Natural killer cell (primary cell): ENCODE results near the gene MBLAC1. TPM values are rescaled to one million over a fixed set of nuclear protein-coding genes. Genes with fewer than 3 reads are reported as not detected.

ENCODE experiments used
- ATAC-seq, 3 donors: fragments of 150-1000 bp in 2 of 3; fragments of 200-7000 bp in 1 of 3; cut with Tn5 transposase; 1 replicate in 1 of 3; 2 replicates in 2 of 3; pipeline ENCODE4 v1.10.0; 2021; ENCODE audit warnings: mild to moderate bottlenecking in 2 of 3, moderate library complexity in 2 of 3
- DNase-seq, 2 donors: peaks; one replicate each; pipeline versions ENCODE4 v3.0.0 to v3.0.0-alpha.2; 2013 to 2021; ENCODE audit warnings: mixed read lengths in 1 of 2
- H3K27ac ChIP-seq: one replicate; pipeline ENCODE4 v1.5.1; 2013; ENCODE audit warnings: mild to moderate bottlenecking, low read length
- H3K27me3 ChIP-seq: one replicate; pipeline ENCODE4 v1.6.1; 2013; ENCODE audit warnings: low read length; ENCODE audit not compliant: control insufficient read depth, insufficient read depth
- H3K36me3 ChIP-seq: one replicate; pipeline ENCODE4 v1.6.1; 2013; ENCODE audit warnings: low read length; ENCODE audit not compliant: control insufficient read depth, insufficient read depth
- H3K4me1 ChIP-seq: one replicate; pipeline ENCODE4 v1.6.1; 2013; ENCODE audit warnings: low read length; ENCODE audit not compliant: control insufficient read depth, insufficient read depth
- H3K4me3 ChIP-seq: one replicate; pipeline ENCODE4 v1.5.1; 2013; ENCODE audit warnings: low read length
- H3K9me3 ChIP-seq: one replicate; pipeline ENCODE4 v1.6.1; 2013; ENCODE audit warnings: low read length; ENCODE audit not compliant: control insufficient read depth, insufficient read depth
- H3K27ac Mint-ChIP-seq, 2 donors: one replicate each; pipeline ENCODE4 v1.8.0; 2022; ENCODE audit warnings: mild to moderate bottlenecking in 2 of 2, mixed read lengths in 2 of 2, moderate library complexity in 1 of 2
- H3K27me3 Mint-ChIP-seq, 2 donors: one replicate each; pipeline ENCODE4 v1.8.0; 2022; ENCODE audit warnings: low read depth in 2 of 2, mixed read lengths in 2 of 2
- H3K36me3 Mint-ChIP-seq: one replicate; pipeline ENCODE4 v1.8.0; 2022; ENCODE audit warnings: mixed read lengths
- H3K4me1 Mint-ChIP-seq, 2 donors: one replicate each; pipeline ENCODE4 v1.8.0; 2022; ENCODE audit warnings: mixed read lengths in 2 of 2
- H3K4me3 Mint-ChIP-seq: one replicate; pipeline ENCODE4 v1.8.0; 2022; ENCODE audit warnings: mild to moderate bottlenecking, moderate library complexity, mixed read lengths
- H3K9me3 Mint-ChIP-seq, 2 donors: one replicate each; pipeline ENCODE4 v1.8.0; 2022; ENCODE audit warnings: mixed read lengths in 2 of 2
- WGBS: methylation state at CpG from one replicate; pipeline ENCODE4 v1.1.7; 2013; ENCODE audit warnings: missing lambda C conversion rate; ENCODE audit not compliant: insufficient coverage; 5-methylcytosine and 5-hydroxymethylcytosine counted together
- intact Hi-C: fragments of 100-400 bp; cut with micrococcal nuclease; formaldehyde crosslinking; loops from one replicate; pipeline ENCODE4 v1.14.2; 2022
- total RNA-seq, 4 donors: library from RNA; stranded (reverse); fragments of 120-200 nt in 1 of 4; gene quantifications; one replicate each; pipeline versions ENCODE4 v1.2.3 to v1.2.4, GENCODE V29; 2013 to 2022
- TF ChIP-seq, protein P1 (sequence below): fragments of 200-600 bp; IDR thresholded peaks from one replicate; pipeline ENCODE4 v1.8.0; 2022; ENCODE audit warnings: antibody characterized with exemption

The MBLAC1 gene, protein sequence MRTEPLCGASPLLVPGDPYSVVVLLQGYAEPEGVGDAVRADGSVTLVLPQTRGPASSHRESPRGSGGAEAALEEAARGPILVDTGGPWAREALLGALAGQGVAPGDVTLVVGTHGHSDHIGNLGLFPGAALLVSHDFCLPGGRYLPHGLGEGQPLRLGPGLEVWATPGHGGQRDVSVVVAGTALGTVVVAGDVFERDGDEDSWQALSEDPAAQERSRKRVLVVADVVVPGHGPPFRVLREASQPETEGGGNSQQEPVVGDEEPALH
- total RNA-seq = 1 to 10 TPM; 2.8 to 4.3 (median 4.1) TPM
- 2.3 TPM for total RNA-seq (2013)

DNA sequence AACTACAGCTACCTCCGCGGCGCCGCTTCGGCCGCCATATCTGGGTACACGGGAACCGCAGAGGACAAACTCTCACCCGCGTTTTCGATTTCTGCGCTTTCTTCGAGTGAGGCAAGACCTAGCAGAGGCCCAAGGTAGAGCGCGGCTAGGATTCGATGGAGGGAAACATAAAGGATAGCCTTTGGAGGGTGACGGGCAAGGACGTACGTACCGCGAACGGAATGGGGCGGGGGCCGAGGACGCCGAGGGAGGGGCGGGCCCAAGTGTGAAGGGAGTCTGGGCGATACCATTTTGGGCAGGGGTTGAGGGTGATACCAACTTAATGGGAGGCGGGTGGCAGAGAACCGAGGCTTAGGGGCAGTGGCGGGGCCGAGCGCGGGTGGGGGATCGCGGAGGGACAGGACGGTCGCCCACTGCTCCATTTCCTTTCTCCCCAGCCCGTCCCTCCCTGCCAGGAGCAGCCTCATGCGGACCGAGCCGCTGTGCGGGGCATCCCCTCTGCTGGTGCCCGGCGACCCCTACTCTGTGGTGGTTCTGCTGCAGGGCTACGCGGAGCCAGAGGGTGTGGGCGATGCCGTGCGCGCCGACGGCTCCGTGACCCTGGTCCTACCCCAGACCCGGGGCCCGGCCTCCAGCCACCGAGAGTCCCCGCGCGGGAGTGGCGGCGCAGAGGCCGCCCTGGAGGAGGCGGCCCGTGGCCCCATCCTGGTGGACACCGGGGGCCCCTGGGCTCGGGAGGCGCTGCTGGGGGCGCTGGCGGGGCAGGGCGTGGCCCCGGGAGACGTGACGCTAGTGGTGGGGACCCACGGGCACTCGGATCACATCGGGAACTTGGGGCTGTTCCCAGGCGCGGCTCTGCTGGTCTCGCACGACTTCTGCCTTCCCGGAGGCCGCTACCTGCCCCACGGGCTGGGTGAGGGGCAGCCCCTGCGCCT lies at the start of gene MBLAC1:
Gene MBLAC1, plus strand, starts transcription at position 37 of the 935 bp plus-strand sequence. Its CDS starts 429 bp downstream, at position 466.
- peak within 1 kb of the TSS; percentile 98 for H3K4me3 Mint-ChIP-seq
- WGBS = under 1% methylated on average over 85 of the region's 85 CpGs
- Histone ChIP-seq H3K4me3 (peak within 1 kb of the TSS; percentile 88), H3K9me3 (no peaks in the 10 kb centered on the region), H3K4me1 (peaks cover 34% of the 10 kb centered on the region), H3K27ac (peak within 1 kb of the TSS; percentile 96), H3K36me3 (no peaks in the 10 kb centered on the region), H3K27me3 (no peaks in the 10 kb centered on the region)
- H3K36me3 Mint-ChIP-seq = no peaks in the 10 kb centered on the region
- intact Hi-C loops = loop anchor here (1.0 kb wide), 2 partner anchors 8 to 26 kb away; partner anchors contain the start of genes AP4M1, CNPY4, MCM7 and TAF6
- H3K27me3 Mint-ChIP-seq = no peaks in the 10 kb centered on the region
- H3K27ac Mint-ChIP-seq = peak within 1 kb of the TSS; percentile 98 to 99
- TF ChIP-seq, protein P1, sequence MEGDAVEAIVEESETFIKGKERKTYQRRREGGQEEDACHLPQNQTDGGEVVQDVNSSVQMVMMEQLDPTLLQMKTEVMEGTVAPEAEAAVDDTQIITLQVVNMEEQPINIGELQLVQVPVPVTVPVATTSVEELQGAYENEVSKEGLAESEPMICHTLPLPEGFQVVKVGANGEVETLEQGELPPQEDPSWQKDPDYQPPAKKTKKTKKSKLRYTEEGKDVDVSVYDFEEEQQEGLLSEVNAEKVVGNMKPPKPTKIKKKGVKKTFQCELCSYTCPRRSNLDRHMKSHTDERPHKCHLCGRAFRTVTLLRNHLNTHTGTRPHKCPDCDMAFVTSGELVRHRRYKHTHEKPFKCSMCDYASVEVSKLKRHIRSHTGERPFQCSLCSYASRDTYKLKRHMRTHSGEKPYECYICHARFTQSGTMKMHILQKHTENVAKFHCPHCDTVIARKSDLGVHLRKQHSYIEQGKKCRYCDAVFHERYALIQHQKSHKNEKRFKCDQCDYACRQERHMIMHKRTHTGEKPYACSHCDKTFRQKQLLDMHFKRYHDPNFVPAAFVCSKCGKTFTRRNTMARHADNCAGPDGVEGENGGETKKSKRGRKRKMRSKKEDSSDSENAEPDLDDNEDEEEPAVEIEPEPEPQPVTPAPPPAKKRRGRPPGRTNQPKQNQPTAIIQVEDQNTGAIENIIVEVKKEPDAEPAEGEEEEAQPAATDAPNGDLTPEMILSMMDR = no peak
- DNase-seq (peak; percentile 87 to 97), ATAC-seq (peak; percentile 89 to 97 (median 89))
- peaks cover 30 to 38% of the 10 kb centered on the region in 2 donors for H3K4me1 Mint-ChIP-seq
- H3K9me3 Mint-ChIP-seq = no peaks in the 10 kb centered on the region

DNA sequence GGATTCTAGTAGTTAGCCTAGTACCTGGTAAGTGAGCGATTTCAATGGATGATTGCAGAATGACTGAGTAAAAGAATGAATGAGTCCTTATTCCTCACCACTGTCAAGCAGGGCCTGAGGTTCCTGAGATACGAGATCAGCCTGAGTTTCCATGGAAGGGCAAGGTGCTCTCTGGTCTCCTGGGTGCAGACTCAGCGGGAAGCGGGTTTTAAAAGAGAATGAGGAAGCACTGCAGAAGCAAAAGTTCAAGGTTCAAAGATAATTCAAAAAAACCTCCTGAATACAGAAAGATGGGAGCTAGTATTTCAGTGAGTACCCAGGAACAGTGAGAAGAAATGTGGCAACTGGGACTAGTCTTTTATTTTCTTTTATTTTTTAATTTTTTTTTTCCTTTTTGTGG lies 49.6 kb upstream of the MBLAC1 start:
- Mint-ChIP-seq H3K27ac (no peak overlapping the region), H3K36me3 (peaks cover 8% of the 10 kb centered on the region), H3K9me3 (peaks cover under 1 to 3% of the 10 kb centered on the region in 2 donors), H3K27me3 (no peaks in the 10 kb centered on the region), H3K4me1 (peaks cover 12 to 36% of the 10 kb centered on the region in 2 donors), H3K4me3 (peak overlapping the region; percentile 28)
- intact Hi-C loops = no loop called here
- H3K27me3 ChIP-seq = no peaks in the 10 kb centered on the region
- 98% methylated on average over 4 of the region's 4 CpGs for WGBS
- H3K36me3 ChIP-seq = peaks cover 42% of the 10 kb centered on the region
- DNase-seq = no peak
- no peak overlapping the region for H3K27ac ChIP-seq
- TF ChIP-seq, protein P1 = no peak
- H3K4me3 ChIP-seq = no peak overlapping the region
- no peak for ATAC-seq
- H3K9me3 ChIP-seq = peaks cover 10% of the 10 kb centered on the region
- peaks cover 17% of the 10 kb centered on the region for H3K4me1 ChIP-seq

DNA sequence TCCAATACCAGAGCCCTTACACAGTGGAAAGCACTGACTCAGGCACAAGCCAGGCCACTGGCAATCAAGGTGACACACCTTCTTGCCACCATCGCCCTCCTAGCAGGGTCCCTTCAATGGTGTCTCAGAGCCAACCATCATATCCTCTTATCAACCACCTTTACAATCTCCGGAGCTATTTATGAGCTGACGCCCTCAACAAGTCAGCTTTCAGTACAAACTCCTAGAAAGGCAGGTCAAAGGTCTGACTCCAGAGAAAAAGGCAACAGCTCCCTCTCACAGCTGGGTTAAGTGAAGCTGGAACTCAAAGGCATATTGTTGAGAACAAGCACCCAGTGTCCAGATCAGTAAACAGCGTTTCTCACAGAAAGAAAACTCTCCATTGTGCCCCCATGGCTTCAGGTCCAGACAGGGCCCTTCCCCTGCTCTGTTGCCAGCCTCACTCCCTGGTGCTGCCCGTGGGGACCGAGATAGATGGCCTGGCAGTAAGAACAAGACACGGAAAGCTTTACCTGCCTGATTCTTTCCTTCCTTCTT lies 47.7 kb upstream of the MBLAC1 start:
- H3K36me3 Mint-ChIP-seq = no peaks in the 10 kb centered on the region
- Histone ChIP-seq H3K4me3 (no peak overlapping the region), H3K27ac (no peak overlapping the region), H3K36me3 (peaks cover 26% of the 10 kb centered on the region), H3K9me3 (no peaks in the 10 kb centered on the region), H3K4me1 (peaks cover 24% of the 10 kb centered on the region), H3K27me3 (no peaks in the 10 kb centered on the region)
- DNase-seq = no peak
- H3K4me1 Mint-ChIP-seq = peaks cover 20 to 42% of the 10 kb centered on the region in 2 donors
- 94% methylated on average over 7 of the region's 7 CpGs for WGBS
- intact Hi-C loops = no loop called here
- TF ChIP-seq, protein P1 = no peak
- peak overlapping the region; percentile 28 to 77 for H3K27ac Mint-ChIP-seq
- H3K9me3 Mint-ChIP-seq = no peaks in the 10 kb centered on the region
- no peaks in the 10 kb centered on the region for H3K27me3 Mint-ChIP-seq
- ATAC-seq = no peak
- H3K4me3 Mint-ChIP-seq = peak overlapping the region; percentile 18
